ENCODE results near the gene DNAJA3. TPM values are rescaled to one million over a fixed set of nuclear protein-coding genes. Genes with fewer than 3 reads are reported as not detected.

Gene DNAJA3
- total RNA-seq, result 10 to 100 TPM; 37.7 to 73.8 (median 65.7) TPM
- total RNA-seq (2013), result 47.5 TPM
- total RNA-seq, result 31.6 to 190 (median 78.1) reads per million in 29 experiments

- Mint-ChIP-seq H3K4me3 (peak within 1 kb of the TSS; percentile 85 to 89 (median 89)), H3K4me1 (peaks cover 27 to 32% (median 29%) of the 10 kb centered on the region in 3 donors), H3K27ac (peak within 1 kb of the TSS; percentile 98 to 100), H3K9me3 (no peaks in the 10 kb centered on the region), H3K27me3 (no peaks in the 10 kb centered on the region), H3K36me3 (peaks cover 4% of the 10 kb centered on the region)
- Histone ChIP-seq H3K27ac (ENCODE audit: low read length) (peak within 1 kb of the TSS; percentile 97), H3K4me3 (ENCODE audit: control insufficient read depth in 1 of 2, extremely low read depth in 1 of 2, low read length in 1 of 2) (peak within 1 kb of the TSS; percentile 73 to 99), H3K9me3 (no peaks in the 10 kb centered on the region), H3K27me3 (replicated peaks in 1 of 2; ENCODE audit: control insufficient read depth in 2 of 2, extremely low read depth in 1 of 2, insufficient read depth in 2 of 2, low read length in 1 of 2) (no peaks in the 10 kb centered on the region), H3K4me1 (ENCODE audit: control insufficient read depth in 1 of 2, extremely low read depth in 1 of 2, insufficient read depth in 2 of 2, low read length in 2 of 2) (peaks cover 19 to 28% of the 10 kb centered on the region in 2 experiments), H3K36me3 (ENCODE audit: control insufficient read depth in 2 of 2, extremely low read depth in 1 of 2, insufficient read depth in 1 of 2, low read length in 1 of 2) (peaks cover 0 to 4% of the 10 kb centered on the region in 2 donors)
- ATAC-seq (replicated peaks in 1 of 4) (peak; percentile 90 to 93 (median 92)), DNase-seq (peak; percentile 83 to 98 (median 91))
- ChIA-PET CTCF (no interaction called here), POLR2A (no interaction called here)
- WGBS (ENCODE audit: insufficient coverage), result under 1% methylated on average over 68 of the region's 68 CpGs
Observed at GRCh38 chr16:4425378-4426020, at the start of gene DNAJA3. TSS of gene DNAJA3 (plus strand) at chr16:4425868. CDS start at chr16:4425882, 14 bp downstream.

DNA sequence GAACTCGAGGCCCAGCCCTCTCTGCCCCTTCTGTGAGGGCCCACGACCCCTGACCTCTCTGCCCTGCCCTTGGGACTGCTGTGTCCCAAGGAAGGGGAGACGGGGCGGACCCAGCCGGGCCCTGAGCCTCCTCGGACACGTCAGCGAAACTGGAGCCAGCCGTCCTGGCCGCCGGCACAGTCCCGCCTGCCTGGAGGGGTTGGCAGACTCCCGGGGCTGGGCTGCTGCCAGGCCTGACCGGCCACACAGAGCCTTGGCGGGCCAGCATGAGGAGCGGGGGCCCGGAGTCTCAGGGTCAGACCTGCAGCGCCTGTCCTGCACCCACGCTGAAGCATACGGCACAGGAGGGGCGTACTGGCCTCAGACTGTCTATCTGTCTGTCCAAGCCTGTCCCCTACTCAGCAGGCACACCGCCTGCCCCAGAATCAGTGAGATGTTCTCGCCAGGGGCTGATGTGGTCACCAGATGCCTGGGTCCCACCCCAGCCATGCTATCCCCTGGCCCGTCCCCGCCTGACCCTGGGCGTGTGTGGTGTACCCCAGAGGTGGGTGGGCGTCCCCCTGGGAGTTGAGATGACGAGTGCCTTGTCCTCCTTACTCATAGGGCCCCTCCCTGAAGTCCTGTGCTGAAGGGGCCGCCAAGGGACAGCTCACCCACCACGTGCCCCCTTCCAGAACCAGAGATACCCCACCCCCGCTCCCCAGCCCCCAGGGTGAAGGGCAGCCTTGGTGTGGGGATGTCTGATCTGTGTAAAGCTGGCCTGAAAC, 49.4 kb upstream of the DNAJA3 start:
- Mint-ChIP-seq H3K27me3 (no peaks in the 10 kb centered on the region), H3K9me3 (no peaks in the 10 kb centered on the region), H3K4me1 (peaks cover 22 to 28% (median 24%) of the 10 kb centered on the region in 3 donors), H3K36me3 (peaks cover 3% of the 10 kb centered on the region), H3K4me3 (no peak overlapping the region), H3K27ac (no peak overlapping the region)
- ChIA-PET CTCF (no interaction called here), POLR2A (no interaction called here)
- Histone ChIP-seq H3K4me1 (ENCODE audit: control insufficient read depth in 1 of 2, extremely low read depth in 1 of 2, insufficient read depth in 2 of 2, low read length in 2 of 2) (peaks cover 4 to 61% of the 10 kb centered on the region in 2 experiments), H3K27ac (ENCODE audit: low read length) (no peak overlapping the region), H3K27me3 (replicated peaks in 1 of 2; ENCODE audit: control insufficient read depth in 2 of 2, extremely low read depth in 1 of 2, insufficient read depth in 2 of 2, low read length in 1 of 2) (no peaks in the 10 kb centered on the region), H3K36me3 (ENCODE audit: control insufficient read depth in 2 of 2, extremely low read depth in 1 of 2, insufficient read depth in 1 of 2, low read length in 1 of 2) (peaks cover 9 to 35% of the 10 kb centered on the region in 2 donors), H3K9me3 (no peaks in the 10 kb centered on the region), H3K4me3 (ENCODE audit: control insufficient read depth in 1 of 2, extremely low read depth in 1 of 2, low read length in 1 of 2) (no peak overlapping the region)
- no peak for ATAC-seq (replicated peaks in 1 of 4)
- WGBS (ENCODE audit: insufficient coverage), result 98% methylated on average over 24 of the region's 31 CpGs
- no peak for DNase-seq

GRCh38 chr16:4376893-4377572, 48.6 kb upstream of the DNAJA3 start:
- peaks cover 14 to 37% of the 10 kb centered on the region in 2 donors for H3K36me3 ChIP-seq (ENCODE audit: control insufficient read depth in 2 of 2, extremely low read depth in 1 of 2, insufficient read depth in 1 of 2, low read length in 1 of 2)
- H3K27me3 ChIP-seq (replicated peaks in 1 of 2; ENCODE audit: control insufficient read depth in 2 of 2, extremely low read depth in 1 of 2, insufficient read depth in 2 of 2, low read length in 1 of 2), result no peaks in the 10 kb centered on the region
- H3K9me3 ChIP-seq, result no peaks in the 10 kb centered on the region
- no peak overlapping the region for H3K27ac ChIP-seq (ENCODE audit: low read length)
- Mint-ChIP-seq H3K4me1 (peaks cover 21 to 28% (median 24%) of the 10 kb centered on the region in 3 donors), H3K27me3 (no peaks in the 10 kb centered on the region), H3K27ac (no peak overlapping the region), H3K36me3 (peaks cover 3% of the 10 kb centered on the region), H3K4me3 (no peak overlapping the region), H3K9me3 (no peaks in the 10 kb centered on the region)
- peaks cover 3 to 59% of the 10 kb centered on the region in 2 experiments for H3K4me1 ChIP-seq (ENCODE audit: control insufficient read depth in 1 of 2, extremely low read depth in 1 of 2, insufficient read depth in 2 of 2, low read length in 2 of 2)
- ChIA-PET CTCF (no interaction called here), POLR2A (no interaction called here)
- no peak overlapping the region for H3K4me3 ChIP-seq (ENCODE audit: control insufficient read depth in 1 of 2, extremely low read depth in 1 of 2, low read length in 1 of 2)
- DNase-seq (no peak), ATAC-seq (replicated peaks in 1 of 4) (no peak)
- WGBS (ENCODE audit: insufficient coverage), result 96% methylated on average over 14 of the region's 27 CpGs

DNA sequence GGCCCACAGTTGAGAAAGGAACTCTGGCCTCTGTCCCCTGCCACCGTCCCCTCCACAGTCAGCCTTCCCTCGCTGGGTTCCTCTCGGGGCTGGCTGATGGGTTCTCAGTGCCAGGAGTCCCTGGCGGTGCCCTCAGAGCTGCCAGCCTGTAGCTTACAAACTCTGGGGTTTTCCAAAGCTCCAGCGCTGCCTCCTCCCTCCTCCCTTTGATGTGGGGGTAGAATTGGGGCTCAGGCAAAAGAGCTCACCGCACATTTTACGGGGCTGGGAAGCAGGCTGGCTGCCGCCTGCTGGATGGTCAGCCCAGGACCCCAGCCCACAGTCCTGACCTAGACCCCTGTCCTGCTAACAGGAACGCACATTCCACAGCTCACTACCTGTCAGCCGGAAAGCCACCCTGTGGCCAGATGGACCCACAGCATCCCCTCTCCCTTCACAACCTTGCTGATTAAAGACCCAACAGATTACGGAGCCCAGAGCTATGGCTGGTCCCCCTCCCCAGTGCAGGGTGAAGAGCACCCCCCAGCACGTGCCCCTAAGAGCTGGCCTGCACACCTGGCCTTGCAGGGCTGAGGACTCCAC, 48.0 kb upstream of the DNAJA3 start:
- peak overlapping the region in 1 of 2 donors; percentile 55 for H3K27ac Mint-ChIP-seq
- Histone ChIP-seq H3K27me3 (replicated peaks in 1 of 2; ENCODE audit: control insufficient read depth in 2 of 2, extremely low read depth in 1 of 2, insufficient read depth in 2 of 2, low read length in 1 of 2) (no peaks in the 10 kb centered on the region), H3K9me3 (no peaks in the 10 kb centered on the region), H3K27ac (ENCODE audit: low read length) (no peak overlapping the region), H3K4me1 (ENCODE audit: control insufficient read depth in 1 of 2, extremely low read depth in 1 of 2, insufficient read depth in 2 of 2, low read length in 2 of 2) (peaks cover 0 to 52% of the 10 kb centered on the region in 2 experiments), H3K36me3 (ENCODE audit: control insufficient read depth in 2 of 2, extremely low read depth in 1 of 2, insufficient read depth in 1 of 2, low read length in 1 of 2) (peaks cover 18 to 38% of the 10 kb centered on the region in 2 donors), H3K4me3 (ENCODE audit: control insufficient read depth in 1 of 2, extremely low read depth in 1 of 2, low read length in 1 of 2) (no peak overlapping the region)
- WGBS (ENCODE audit: insufficient coverage), result 82% methylated on average over 6 of the region's 12 CpGs
- ATAC-seq (replicated peaks in 1 of 4) (no peak), DNase-seq (no peak)
- peaks cover 15 to 24% (median 22%) of the 10 kb centered on the region in 3 donors for H3K4me1 Mint-ChIP-seq
- peaks cover 3% of the 10 kb centered on the region for H3K36me3 Mint-ChIP-seq
- no peaks in the 10 kb centered on the region for H3K27me3 Mint-ChIP-seq
- H3K9me3 Mint-ChIP-seq, result no peaks in the 10 kb centered on the region
- CTCF ChIA-PET, result no interaction called here
- peak overlapping the region in 1 of 3 donors; percentile 29 for H3K4me3 Mint-ChIP-seq
- POLR2A ChIA-PET, result no interaction called here

GRCh38 chr16:4378161-4378666, 47.5 kb upstream of the DNAJA3 start:
- H3K36me3 ChIP-seq (ENCODE audit: control insufficient read depth in 2 of 2, extremely low read depth in 1 of 2, insufficient read depth in 1 of 2, low read length in 1 of 2), result peaks cover 24 to 43% of the 10 kb centered on the region in 2 donors
- H3K9me3 Mint-ChIP-seq, result no peaks in the 10 kb centered on the region
- no peak overlapping the region for H3K4me3 ChIP-seq (ENCODE audit: control insufficient read depth in 1 of 2, extremely low read depth in 1 of 2, low read length in 1 of 2)
- no peak overlapping the region for H3K27ac ChIP-seq (ENCODE audit: low read length)
- H3K27ac Mint-ChIP-seq, result peak overlapping the region in 1 of 2 donors; percentile 28
- ATAC-seq (replicated peaks in 1 of 4) (no peak), DNase-seq (no peak)
- peaks cover 6% of the 10 kb centered on the region for H3K36me3 Mint-ChIP-seq
- H3K27me3 Mint-ChIP-seq, result no peaks in the 10 kb centered on the region
- H3K4me1 ChIP-seq (ENCODE audit: control insufficient read depth in 1 of 2, extremely low read depth in 1 of 2, insufficient read depth in 2 of 2, low read length in 2 of 2), result peaks cover 0 to 47% of the 10 kb centered on the region in 2 experiments
- POLR2A ChIA-PET, result no interaction called here
- 90% methylated on average over 11 of the region's 15 CpGs for WGBS (ENCODE audit: insufficient coverage)
- CTCF ChIA-PET, result interaction anchor here in 1 of 2 donors (1.1 kb wide), 1 partner anchor 11 kb away, joined by 3 read pairs; no protein-coding TSS in a partner anchor
- H3K27me3 ChIP-seq (replicated peaks in 1 of 2; ENCODE audit: control insufficient read depth in 2 of 2, extremely low read depth in 1 of 2, insufficient read depth in 2 of 2, low read length in 1 of 2), result no peaks in the 10 kb centered on the region
- H3K4me1 Mint-ChIP-seq, result peaks cover 10 to 18% (median 17%) of the 10 kb centered on the region in 3 donors
- H3K9me3 ChIP-seq, result no peaks in the 10 kb centered on the region
- no peak overlapping the region for H3K4me3 Mint-ChIP-seq

Measured in T-cell (primary cell).